ENCODE measurements around the gene SCAMP2. TPM values are rescaled to one million over a fixed set of nuclear protein-coding genes. Genes with fewer than 3 reads are reported as not detected.
"Not testable (repeated sequence)": the region's sequence is repeated elsewhere in the genome, so short reads cannot be mapped to it uniquely, and the experiment has no call there.

Gene SCAMP2
- total RNA-seq, 1 experiment from 2014 or later: 50.2 TPM

- Histone ChIP-seq H2BK15ac (ENCODE audit: low read depth, low read length) (no peak overlapping the region), H3K27ac (ENCODE audit: insufficient read length, low read depth, low read length) (no peak overlapping the region), H3K4me2 (ENCODE audit: insufficient read depth, insufficient read length, low read length) (no peak overlapping the region), H3K9ac (ENCODE audit: extremely low read depth, insufficient read length, low read length) (no peak overlapping the region), H4K5ac (ENCODE audit: insufficient read length, low read depth, low read length) (no peak overlapping the region), H4K8ac (replicated peaks; ENCODE audit: insufficient read length, low read depth, low read length) (no peak overlapping the region), H3K23ac (ENCODE audit: insufficient read length, low read depth, low read length) (no peak overlapping the region), H3T11ph (ENCODE audit: low read length) (no peak overlapping the region), H4K91ac (ENCODE audit: insufficient read length, low read depth, low read length) (no peak overlapping the region), H3K14ac (ENCODE audit: insufficient read depth, low read length) (no peak overlapping the region), H4K20me1 (ENCODE audit: control insufficient read depth, insufficient read depth, insufficient read length) (no peaks in the 10 kb centered on the region), H3K79me2 (ENCODE audit: insufficient read depth, low read length) (no peaks in the 10 kb centered on the region), H3K4ac (ENCODE audit: low read depth, low read length) (no peak overlapping the region), H3K4me1 (ENCODE audit: insufficient read depth, low read length) (no peaks in the 10 kb centered on the region), H2BK12ac (ENCODE audit: insufficient read length, low read depth, low read length) (no peak overlapping the region), H2AK5ac (ENCODE audit: insufficient read length, low read length) (no peak overlapping the region), H2BK5ac (ENCODE audit: insufficient read length, low read length) (no peak overlapping the region), H2BK120ac (ENCODE audit: low read depth, low read length, poor library complexity, severe bottlenecking) (no peak overlapping the region), H3K27me3 (ENCODE audit: insufficient read depth, low read length) (no peaks in the 10 kb centered on the region), H3K79me1 (ENCODE audit: insufficient read depth, low read depth, low read length, poor library complexity, severe bottlenecking) (no peaks in the 10 kb centered on the region), H3K9me3 (ENCODE audit: control insufficient read depth, low read depth, low read length) (no peaks in the 10 kb centered on the region), H3K23me2 (ENCODE audit: insufficient read length, low read depth, low read length, poor library complexity, severe bottlenecking) (no peaks in the 10 kb centered on the region), H3K18ac (ENCODE audit: insufficient read length, low read depth, low read length) (no peak overlapping the region), H2BK20ac (ENCODE audit: low read depth, low read length, poor library complexity, severe bottlenecking) (no peak overlapping the region), H2AFZ (ENCODE audit: low read length) (no peak overlapping the region), H3K56ac (ENCODE audit: insufficient read length, low read depth, low read length) (no peak overlapping the region)
- H3K9me3 Mint-ChIP-seq: no peaks in the 10 kb centered on the region
- DNase-seq: no peak
- no peak for TF ChIP-seq CTCF (conservative IDR thresholded peaks at IDR 0.05)
- H3K36me3 Mint-ChIP-seq (ENCODE audit: insufficient read depth in 1 of 3, low read depth in 3 of 3): peaks cover 47 to 87% (median 65%) of the 10 kb centered on the region in 3 experiments
- WGBS (ENCODE audit: extremely low coverage, insufficient read length, low lambda C conversion rate): no CpG with 5 or more reads among the region's 6 CpGs
- no peak overlapping the region for H3K27ac Mint-ChIP-seq
- H3K27me3 Mint-ChIP-seq (ENCODE audit: low read depth): no peaks in the 10 kb centered on the region
- H3K4me1 Mint-ChIP-seq: no peaks in the 10 kb centered on the region
- no peak overlapping the region for H3K4me3 Mint-ChIP-seq
Observed at GRCh38 chr15:74917676-74918075, 44.5 kb upstream of the SCAMP2 start.

- not testable (repeated sequence) for H3K9me3 Mint-ChIP-seq; H2BK120ac ChIP-seq (ENCODE audit: low read depth, low read length, poor library complexity, severe bottlenecking); H3T11ph ChIP-seq (ENCODE audit: low read length); H3K27ac Mint-ChIP-seq; H2BK5ac ChIP-seq (ENCODE audit: insufficient read length, low read length); H3K4ac ChIP-seq (ENCODE audit: low read depth, low read length); DNase-seq; H4K20me1 ChIP-seq (ENCODE audit: control insufficient read depth, insufficient read depth, insufficient read length); H2BK12ac ChIP-seq (ENCODE audit: insufficient read length, low read depth, low read length); H2BK20ac ChIP-seq (ENCODE audit: low read depth, low read length, poor library complexity, severe bottlenecking); H3K14ac ChIP-seq (ENCODE audit: insufficient read depth, low read length); H3K27me3 Mint-ChIP-seq (ENCODE audit: low read depth); H3K79me2 ChIP-seq (ENCODE audit: insufficient read depth, low read length); H2AFZ ChIP-seq (ENCODE audit: low read length); H3K23ac ChIP-seq (ENCODE audit: insufficient read length, low read depth, low read length); H4K8ac ChIP-seq (replicated peaks; ENCODE audit: insufficient read length, low read depth, low read length); H3K4me1 Mint-ChIP-seq; H3K9ac ChIP-seq (ENCODE audit: extremely low read depth, insufficient read length, low read length); H4K91ac ChIP-seq (ENCODE audit: insufficient read length, low read depth, low read length); H3K27ac ChIP-seq (ENCODE audit: insufficient read length, low read depth, low read length); H3K9me3 ChIP-seq (ENCODE audit: control insufficient read depth, low read depth, low read length); H3K4me3 Mint-ChIP-seq; H3K56ac ChIP-seq (ENCODE audit: insufficient read length, low read depth, low read length); H2BK15ac ChIP-seq (ENCODE audit: low read depth, low read length); H3K23me2 ChIP-seq (ENCODE audit: insufficient read length, low read depth, low read length, poor library complexity, severe bottlenecking); H4K5ac ChIP-seq (ENCODE audit: insufficient read length, low read depth, low read length); H2AK5ac ChIP-seq (ENCODE audit: insufficient read length, low read length); H3K79me1 ChIP-seq (ENCODE audit: insufficient read depth, low read depth, low read length, poor library complexity, severe bottlenecking); H3K4me2 ChIP-seq (ENCODE audit: insufficient read depth, insufficient read length, low read length); H3K4me1 ChIP-seq (ENCODE audit: insufficient read depth, low read length); H3K18ac ChIP-seq (ENCODE audit: insufficient read length, low read depth, low read length); H3K27me3 ChIP-seq (ENCODE audit: insufficient read depth, low read length)
- peaks cover 41 to 63% (median 51%) of the 10 kb centered on the region in 3 experiments for H3K36me3 Mint-ChIP-seq (ENCODE audit: insufficient read depth in 1 of 3, low read depth in 3 of 3)
- WGBS (ENCODE audit: extremely low coverage, insufficient read length, low lambda C conversion rate): no CpG with 5 or more reads among the region's 8 CpGs
Observed at GRCh38 chr15:74913799-74914198, 40.6 kb upstream of the SCAMP2 start.
